ENCODE results near the gene DUOX1.

DUOX1 gene

DNA sequence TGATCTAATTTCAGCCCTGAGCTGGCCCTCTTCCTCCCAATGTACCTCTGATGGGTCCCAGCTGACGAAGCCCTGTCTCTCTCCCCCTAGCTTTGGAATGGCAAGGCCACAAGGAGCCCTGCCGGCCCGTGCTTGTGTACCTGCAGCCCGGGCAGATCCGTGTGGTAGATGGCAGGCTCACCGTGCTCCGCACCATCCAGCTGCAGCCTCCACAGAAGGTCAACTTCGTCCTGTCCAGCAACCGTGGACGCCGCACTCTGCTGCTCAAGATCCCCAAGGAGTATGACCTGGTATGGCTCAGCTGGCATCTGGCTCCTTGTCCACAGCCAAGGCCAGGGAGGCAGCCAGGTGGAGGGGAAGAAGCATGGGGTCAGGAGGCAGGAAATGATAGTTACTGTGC is 14.2 kb downstream of the DUOX1 start:
- FAIRE-seq = no peak

DNA sequence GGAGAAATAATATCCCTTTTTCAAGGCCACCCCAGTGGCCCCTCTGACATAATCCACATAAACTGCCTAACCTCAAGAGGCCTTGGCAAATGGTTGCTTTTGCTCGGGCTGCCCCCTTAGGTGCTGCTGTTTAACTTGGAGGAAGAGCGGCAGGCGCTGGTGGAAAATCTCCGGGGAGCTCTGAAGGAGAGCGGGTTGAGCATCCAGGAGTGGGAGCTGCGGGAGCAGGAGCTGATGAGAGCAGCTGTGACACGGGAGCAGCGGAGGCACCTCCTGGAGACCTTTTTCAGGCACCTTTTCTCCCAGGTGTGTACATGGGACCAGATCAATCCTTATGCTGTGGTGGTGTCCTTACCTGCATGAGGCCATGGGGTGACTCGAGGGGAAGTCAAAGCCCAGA is 15.0 kb downstream of the DUOX1 start:
- FAIRE-seq = no peak

DNA sequence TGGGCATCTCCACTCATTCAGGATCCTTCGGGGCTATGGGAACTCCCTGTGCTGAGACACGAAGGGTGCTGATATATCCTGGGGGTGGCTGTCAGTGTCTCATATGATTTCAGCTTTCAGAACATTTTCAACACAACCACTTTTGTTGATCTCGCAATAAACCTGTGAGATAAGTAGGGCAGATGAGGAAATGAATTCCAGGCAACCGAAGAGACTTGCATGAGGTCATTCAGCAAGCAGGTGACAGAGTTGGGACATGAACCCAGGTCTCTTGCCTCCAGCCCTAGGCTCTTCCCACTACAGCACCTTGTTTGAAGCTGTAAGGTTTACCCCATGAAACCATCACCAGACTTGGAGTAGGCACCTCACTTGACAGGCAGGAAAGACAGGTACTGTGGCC is 16.6 kb downstream of the DUOX1 start:
- FAIRE-seq = no peak

DNA sequence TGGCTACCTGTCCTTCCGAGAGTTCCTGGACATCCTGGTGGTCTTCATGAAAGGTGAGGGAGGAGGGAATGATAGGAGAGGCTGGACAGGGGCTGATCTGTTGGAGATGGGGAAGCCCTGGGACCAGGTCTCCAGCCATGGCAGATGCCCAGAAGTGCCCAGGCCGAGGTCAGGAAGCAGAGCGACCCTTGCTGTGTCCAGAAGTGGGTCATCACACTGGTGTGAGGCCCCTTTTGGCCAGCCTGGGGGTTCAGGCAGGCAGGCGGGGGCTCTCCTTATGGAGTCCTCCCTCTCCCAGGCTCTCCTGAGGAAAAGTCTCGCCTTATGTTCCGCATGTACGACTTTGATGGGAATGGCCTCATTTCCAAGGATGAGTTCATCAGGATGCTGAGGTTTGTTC is 17.8 kb downstream of the DUOX1 start:
- FAIRE-seq = no peak

DNA sequence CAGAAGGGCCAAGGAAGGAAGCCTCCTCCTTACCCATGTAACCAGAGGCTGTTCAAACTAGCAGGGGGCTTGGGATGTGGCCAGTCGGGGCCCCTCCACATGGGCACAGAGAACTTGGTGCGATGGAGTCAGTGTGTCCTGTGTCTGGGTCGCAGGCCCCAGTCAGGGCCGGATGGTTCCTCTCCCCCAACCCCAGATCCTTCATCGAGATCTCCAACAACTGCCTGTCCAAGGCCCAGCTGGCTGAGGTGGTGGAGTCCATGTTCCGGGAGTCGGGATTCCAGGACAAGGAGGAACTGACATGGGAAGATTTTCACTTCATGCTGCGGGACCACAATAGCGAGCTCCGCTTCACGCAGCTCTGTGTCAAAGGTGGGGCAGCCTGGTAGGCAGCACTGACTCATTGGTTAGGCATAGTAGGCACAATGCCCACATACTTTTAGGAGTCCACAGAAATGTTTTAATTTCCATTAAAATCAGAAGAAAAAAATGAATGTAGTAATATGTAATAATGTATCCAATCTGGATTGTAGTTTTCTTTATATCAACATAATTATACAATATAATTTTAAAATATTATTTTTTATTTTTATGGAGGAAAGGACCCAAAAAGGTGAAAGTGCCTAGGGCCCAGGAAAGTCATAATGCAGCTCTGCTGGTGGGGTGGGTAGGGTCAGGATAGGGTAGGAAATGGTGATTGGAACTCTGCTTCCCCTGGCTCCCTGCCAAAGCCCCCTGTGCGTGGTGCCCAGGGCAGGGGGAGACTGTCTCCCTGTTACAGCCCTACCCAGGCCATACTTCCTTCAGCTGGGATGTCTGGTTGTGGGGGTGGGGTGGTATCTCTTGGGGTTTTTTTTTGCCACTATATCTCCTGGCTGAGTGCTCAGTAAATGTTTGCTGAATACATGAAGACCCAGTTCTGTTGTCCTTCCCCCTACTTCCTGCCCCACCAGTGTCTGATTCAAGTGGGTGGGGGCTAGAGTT is 18.6 kb downstream of the DUOX1 start:
- no peak for FAIRE-seq

DNA sequence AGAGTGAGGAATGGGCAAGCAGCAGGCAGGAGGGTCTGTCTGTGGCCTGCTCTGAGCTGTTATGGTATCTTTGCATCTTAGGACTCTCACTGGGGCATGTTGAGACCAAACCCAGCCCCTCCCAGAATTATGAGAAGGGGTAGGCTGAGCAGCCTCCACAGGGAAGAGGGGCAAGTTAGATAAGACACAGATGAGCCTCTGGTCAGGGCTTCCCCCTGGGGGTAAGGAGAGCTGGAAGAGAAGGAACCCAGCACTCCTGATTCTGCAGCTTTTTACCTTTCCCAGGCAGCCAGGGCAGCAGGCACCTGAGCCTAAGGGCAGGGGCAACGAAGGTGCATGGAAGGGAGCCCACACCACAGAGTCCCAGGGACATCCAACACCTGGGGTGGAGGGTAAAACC is 19.3 kb downstream of the DUOX1 start:
- FAIRE-seq = no peak

DNA sequence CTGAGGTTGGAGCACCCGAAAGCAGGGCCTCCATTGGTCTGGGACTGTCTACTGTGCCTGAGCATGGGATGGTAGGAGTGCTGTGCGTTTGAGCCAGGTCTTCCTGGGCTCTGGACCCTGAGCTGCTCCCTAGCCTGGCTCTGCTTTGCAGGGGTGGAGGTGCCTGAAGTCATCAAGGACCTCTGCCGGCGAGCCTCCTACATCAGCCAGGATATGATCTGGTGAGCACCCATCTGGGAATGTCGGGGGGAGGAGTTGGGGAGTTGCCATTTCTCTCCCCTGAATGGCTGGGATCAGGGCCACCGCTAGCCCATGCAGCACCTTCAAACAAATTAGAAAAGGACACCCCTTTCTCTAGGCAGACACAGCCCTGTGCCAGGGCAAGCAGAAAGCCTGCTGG is 20.7 kb downstream of the DUOX1 start:
- no peak for FAIRE-seq

DNA sequence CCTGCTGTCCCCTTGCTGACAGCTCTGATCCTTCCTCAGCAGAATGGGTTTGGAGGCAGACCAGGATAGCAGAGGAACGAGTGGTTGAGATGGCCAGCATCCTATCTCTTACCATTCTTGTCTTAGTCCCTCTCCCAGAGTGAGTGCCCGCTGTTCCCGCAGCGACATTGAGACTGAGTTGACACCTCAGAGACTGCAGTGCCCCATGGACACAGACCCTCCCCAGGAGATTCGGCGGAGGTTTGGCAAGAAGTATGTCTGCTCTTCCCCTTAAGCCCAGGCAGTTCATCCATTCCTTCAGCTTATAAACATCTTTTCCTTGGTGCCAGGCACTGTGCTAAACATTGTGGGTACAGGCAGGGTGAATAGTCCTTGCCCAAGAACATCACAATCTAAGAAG is 21.2 kb downstream of the DUOX1 start:
- FAIRE-seq = no peak

DNA sequence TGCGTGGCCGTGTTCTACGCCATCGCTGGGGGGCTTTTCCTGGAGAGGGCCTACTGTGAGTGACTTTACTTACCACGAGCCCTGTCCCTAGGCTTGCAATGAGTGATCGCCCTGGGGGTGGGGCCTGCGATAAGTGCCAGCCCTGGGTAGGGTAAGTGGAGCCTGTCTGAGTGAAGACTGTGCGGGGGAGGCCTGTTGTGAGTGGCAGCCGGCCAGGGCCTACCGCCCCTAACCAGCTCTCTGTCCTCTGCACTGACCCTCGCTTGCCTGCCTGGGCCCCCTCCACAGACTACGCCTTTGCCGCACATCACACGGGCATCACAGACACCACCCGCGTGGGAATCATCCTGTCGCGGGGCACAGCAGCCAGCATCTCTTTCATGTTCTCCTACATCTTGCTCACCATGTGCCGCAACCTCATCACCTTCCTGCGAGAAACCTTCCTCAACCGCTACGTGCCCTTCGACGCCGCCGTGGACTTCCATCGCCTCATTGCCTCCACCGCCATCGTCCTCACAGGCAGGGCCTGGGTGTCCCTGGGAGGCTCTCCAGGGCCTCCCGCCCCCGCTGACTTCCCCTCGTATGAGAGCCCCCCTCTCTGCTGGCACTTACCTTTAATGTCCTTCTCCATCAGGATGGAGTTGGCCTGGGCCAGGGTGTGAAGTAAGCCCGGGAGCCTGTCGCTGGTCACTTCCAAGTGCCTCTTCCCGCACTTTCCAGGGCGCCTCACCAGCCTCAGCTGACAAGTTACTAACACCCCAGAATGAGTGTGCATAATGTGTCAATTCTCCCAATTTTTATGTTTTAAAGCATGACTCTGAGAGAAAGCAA is 22.4 kb downstream of the DUOX1 start:
- no peak for FAIRE-seq

DNA sequence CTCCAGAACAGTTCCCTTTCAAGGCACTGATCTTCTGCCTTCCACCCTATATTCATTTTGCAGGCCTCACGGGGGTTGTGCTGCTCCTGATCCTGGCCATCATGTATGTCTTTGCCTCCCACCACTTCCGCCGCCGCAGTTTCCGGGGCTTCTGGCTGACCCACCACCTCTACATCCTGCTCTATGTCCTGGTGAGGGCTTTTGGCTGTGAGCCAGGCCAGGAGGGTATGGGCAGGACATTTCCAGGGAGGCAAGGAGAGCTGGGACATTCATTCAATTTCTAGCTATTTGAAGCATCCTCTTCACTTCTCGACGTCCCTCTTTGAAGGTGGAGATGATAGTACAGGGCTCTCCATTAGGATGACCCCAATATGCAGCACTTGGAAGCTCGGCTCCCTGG is 25.9 kb downstream of the DUOX1 start:
- FAIRE-seq = no peak

DNA sequence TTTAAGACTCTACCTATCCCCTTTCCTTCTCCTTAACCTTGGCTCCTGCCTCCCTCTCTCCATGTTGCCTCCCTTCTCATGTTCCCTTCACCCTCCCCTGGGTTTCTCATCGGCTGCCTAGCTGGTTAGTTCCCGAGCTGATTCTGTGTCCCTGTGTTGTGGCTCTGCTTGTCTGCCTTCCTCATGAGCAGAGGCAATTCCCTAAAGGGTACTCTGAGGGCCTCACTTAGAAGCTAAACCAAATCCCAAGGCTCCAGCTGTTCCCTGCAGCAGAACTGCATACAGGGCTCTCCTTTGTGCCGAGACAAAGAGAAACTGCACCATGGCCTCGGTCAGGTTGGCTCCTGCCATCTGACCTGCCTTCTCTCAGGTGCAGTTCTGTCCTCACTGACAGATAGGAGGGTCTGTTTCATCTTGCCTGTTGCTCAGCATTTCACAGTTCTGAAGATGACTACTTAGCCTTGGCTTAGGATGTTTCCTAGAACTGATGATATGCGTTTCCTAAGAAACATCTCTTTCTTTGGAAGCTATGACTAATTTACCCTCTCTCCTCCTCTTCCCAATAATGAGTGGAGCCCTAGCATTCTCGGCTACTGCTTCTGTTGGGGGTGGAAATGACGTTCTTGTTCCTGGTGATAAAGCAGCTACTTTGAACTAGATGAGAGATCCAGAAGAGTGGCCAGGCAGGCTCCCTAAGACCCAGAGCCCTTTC is 27.1 kb downstream of the DUOX1 start:
- no peak for FAIRE-seq

DNA sequence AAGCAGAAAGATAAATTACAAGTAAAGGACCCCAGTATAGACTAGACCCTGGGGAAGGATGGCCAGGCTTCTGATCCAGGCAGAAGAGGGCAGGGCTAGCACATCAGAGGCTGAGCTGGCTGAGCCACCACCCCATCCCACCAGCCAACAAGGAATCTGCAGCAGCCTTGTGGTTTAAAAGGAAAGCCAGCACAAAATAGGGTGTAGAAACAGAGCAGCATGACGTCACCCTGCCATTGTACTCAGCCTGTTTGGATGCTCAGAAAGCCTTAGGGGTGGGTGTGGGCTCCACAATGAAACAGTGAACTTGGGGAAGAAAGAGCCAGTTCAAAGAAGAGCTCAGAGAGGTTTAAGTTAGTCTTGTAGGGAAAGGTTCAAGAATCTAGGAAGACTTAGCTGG is 28.2 kb downstream of the DUOX1 start:
- no peak for FAIRE-seq

DNA sequence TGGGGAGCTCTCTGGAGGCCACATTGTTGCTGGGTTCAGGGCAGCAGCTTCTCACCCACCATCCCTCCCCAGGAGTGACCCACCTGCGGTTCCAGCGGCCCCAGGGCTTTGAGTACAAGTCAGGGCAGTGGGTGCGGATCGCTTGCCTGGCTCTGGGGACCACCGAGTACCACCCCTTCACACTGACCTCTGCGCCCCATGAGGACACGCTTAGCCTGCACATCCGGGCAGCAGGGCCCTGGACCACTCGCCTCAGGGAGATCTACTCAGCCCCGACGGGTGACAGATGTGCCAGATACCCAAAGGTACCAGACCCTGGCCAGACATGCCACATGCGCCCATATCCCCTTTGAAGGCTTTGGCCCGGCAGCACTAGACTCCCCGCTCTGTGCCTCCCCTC is 31.9 kb downstream of the DUOX1 start:
- FAIRE-seq = no peak

DNA sequence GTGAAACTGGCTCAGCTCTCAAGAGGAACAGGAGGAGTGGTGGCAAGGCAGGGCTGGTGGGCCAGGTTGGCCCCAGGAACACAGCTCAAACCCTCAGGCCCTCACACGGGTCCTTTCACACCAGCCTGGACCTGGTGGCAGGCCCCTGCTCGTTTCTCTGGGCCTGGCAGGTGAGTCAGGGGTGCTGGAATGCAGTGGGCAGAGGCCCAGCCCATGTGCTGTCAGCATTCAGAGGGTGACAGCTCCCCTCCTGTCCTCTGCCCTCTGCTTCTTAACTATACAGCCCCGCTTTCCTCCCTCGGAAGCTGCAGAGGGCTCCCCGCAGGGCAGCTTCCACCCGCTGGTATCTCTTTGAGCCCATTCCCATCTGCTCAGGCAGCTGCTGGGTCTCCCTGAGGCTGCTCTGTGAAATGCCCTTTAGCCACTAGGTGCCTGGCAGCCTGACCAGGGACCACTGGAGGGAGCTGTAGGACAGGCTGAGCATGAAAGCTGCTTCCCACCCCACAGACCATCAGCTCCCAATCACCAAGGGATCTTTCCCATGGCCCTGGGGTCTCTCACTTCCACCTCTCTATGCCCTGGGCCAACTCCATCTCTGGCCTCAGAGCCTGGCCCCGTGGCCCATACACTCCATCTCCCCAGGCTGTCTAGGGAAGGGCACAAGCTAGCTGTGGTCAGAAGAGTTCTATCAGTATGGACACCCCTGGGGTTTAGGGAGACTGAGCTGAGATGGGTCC is 33.1 kb downstream of the DUOX1 start:
- peak; percentile 33 for FAIRE-seq

DNA sequence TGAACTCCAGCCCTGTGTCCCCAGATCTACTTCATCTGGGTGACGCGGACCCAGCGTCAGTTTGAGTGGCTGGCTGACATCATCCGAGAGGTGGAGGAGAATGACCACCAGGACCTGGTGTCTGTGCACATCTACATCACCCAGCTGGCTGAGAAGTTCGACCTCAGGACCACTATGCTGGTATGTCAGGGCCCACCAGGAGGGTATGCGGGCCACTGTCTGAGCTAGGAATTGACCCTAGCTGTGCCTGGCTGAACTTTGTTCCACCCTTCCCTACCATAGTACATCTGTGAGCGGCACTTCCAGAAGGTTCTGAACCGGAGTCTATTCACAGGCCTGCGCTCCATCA is 33.7 kb downstream of the DUOX1 start:
- FAIRE-seq = no peak

DNA sequence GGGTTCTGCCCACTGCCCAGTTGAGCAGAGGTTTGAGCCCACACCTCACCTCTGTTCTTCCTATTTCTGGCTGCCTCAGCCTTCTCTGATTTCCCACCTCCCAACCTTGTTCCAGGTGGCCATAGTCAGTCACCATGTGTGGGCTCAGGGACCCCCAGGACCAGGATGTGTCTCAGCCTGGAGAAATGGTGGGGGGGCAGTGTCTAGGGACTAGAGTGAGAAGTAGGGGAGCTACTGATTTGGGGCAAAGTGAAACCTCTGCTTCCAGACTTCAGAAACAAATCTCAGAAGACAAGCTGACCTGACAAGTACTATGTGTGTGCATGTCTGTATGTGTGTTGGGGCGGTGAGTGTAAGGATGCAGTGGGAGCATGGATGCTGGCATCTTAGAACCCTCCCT is 35.1 kb downstream of the DUOX1 start:
- no peak for FAIRE-seq

DNA sequence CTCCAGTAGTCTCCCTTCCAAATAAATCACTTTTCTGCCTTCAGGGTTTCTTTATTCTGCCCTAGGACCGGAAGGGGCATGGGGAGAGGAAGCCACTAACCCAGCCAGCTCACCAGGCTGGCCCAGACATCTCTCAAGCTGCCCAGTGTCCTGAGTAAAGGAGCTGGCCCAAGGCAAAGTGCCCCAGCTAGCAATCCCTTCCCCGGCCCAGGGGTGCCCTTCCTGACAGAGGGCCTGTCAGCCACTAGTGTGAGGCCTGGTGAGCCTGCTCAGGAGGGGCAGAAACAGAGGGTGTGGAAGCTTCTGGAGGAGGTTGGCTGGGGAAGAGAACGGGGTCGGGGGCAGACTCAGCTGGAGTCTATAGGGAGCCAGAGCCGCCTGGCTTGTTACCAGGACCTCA is 35.7 kb downstream of the DUOX1 start:
- no peak for FAIRE-seq

DNA sequence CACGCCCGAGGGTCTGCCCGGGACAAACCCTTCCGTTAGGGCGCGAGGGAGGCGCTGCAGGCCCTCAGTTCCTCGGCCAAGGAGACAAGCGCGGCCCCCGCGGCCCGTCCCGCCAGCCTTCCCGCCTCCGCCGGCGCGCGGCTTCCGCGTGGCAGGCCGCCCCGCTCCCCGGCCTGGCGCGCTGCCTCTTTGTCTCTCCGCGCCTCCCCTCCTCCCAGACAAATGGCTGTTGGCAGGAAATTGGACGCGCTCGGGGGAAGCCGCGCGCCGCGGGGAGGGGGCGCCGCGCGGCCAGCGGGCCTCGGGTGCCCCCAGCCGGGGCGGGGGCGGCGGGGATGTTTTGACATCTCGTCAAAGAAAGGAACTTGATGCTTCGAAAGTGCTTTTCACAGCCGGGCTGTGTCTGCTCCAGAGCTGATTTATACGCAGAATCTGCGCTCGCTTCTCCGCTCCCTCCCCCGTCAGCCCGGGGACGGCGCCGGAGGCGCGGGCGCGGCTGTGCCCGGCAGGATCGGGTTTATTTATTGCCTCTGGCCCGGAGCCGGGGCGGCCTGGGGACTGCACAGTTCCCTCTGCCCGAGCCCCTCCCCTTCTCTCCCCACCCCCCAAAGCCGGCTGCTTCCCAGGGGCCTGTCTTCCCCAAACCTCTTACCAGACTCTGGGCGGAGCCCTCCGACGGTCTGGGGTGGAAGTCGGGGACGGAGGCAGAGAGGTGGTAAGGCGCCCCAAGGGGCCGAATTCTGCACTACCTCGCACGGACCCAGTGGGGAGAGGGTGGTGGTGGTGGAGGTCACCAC is 37.2 kb downstream of the DUOX1 start:
- FAIRE-seq = peak; percentile 75

DNA sequence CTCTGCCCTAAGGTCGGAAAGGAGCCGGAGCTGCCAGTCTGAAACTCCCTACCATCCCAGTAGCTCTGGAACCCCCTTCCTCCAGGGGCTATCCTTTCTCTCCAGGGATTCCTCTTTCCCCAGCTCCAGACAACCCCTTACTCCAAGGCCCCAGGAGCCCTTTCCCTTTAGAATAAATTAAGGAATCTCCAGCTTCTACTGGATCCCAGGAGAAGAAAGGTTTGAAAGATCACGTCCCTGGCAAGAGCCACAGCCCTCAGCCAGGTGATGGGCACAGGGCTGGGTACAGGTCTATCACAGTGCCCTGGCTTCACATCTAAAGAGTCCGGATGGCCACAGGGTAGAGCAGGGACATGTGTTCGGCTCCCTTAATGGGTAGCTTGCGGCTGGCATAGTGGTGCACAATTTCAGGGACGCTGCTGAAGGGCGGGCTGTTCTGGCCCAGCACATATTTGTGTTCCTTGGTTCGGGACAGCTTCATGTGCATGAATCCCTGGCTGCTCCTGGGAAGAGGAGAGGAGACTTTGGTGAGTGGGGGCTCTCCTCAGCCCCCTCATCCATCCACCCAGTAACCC is 37.9 kb downstream of the DUOX1 start:
- FAIRE-seq = no peak

DNA sequence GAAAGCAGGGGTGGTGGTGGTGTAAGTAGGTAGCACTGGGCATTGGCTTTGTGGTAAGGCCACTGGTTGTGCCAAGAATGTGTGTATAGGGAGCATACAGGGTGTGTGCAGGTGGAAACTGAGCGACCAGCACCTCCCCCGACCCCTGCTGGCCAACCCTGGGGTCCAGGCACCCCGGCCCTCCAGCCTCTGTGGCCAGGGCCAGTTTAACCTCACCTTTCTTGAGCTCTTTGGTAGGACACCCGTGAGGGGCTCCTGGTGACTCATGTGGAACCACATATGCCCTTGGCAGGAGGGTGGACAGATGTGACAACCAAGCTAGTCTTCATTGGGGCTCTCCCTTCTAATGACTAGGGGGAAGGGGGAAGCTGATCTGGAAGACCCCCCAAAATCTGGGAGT is 38.5 kb downstream of the DUOX1 start:
- FAIRE-seq = no peak

DNA sequence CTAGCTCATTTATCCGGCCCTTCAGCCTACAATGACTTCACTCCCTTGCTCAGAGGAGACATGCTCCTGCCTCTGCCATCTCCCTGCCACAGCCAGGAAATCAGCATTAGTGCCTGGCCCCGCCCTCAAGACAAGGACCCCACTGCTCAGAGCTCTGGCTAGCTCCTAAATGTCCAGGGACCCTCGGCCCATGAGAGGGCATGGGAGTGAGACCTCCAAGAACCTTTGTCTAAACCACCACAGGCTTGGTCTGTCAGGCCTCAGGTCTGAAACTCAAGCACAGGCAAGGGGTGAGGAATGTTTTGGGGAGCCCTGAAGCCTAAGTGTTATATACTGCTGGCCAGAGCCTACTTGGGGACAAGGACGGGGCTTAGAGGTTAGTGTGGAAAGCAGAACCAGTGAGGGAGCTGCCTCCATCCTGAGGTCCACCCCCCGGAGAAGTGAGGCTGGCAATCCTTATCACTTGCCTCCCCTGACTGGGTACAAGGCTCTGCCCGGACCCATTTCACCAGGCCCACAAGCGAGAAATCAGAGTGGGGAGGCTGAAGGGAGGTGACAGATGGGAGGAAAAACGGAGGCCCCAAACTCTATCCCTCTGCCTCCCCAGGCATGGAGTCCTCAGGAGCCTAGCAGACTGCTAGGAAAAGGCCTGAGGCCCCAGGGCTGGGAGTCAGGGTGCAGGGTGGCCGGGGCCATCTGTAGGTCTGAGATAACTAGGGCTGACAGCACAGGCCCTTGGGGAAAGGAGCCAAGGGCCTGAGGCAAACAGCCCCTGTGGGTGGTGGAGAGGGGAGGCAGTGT is 39.2 kb downstream of the DUOX1 start:
- FAIRE-seq = no peak

Data from G401.6 (cell line).